Amniotic epithelial cell (primary cell): ENCODE data around the gene CDRT15.
A peak's percentile ranks its signal among the peaks of the same experiment; 100 is the strongest.
"Not testable (repeated sequence)": the region's sequence is repeated elsewhere in the genome, so short reads cannot be mapped to it uniquely, and the experiment has no call there.

ENCODE experiments used
- DNase-seq: peaks from one replicate; pipeline ENCODE4 v3.0.0-alpha.2; 2010; ENCODE audit warnings: low read depth

CDRT15 gene

GRCh38 chr17:14236762-14237161, at the start of gene CDRT15:
Gene CDRT15, minus strand, starts transcription at chr17:14236862. Its CDS starts 29 bp downstream, at chr17:14236833.
- not testable (repeated sequence) for DNase-seq

DNA sequence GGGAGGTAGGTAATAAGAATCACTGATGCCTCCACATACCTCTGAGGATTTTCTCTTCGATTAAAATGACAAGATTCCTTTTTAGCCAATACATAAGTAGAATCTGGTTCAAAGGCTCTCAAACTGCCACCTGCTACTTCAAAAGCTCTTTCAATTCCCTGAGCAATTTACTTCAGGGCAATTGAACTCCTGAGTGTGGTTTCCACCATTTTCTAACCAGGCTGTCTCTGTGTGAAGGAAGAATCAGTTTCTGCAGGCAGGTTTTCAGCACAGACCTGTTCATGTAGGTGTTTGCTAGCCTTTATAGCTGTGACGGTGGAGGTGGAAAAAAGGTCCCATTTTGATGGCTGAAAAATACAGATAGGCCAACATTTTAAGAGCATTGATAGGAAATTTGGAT, 46.1 kb upstream of the CDRT15 start:
- no peak for DNase-seq

DNA sequence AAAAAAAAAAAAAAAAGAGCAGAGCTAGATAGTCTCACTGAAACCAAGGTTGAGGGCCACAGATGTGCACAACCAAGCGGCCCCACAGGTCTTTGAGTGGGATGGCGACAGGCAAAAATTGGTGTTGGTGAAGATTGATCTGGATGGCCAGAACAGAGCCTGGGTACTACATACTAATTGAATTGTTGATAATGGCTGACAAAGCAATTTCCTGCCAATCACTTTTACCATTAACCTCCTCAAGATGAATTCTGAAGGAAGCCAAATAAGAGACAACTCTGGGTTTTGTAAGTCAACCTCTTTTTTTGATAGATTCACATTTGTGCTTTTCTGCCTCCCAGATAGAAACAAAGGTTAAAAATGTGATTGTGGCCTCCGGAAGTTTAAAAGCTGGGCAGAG, 44.9 kb upstream of the CDRT15 start:
- no peak for DNase-seq

DNA sequence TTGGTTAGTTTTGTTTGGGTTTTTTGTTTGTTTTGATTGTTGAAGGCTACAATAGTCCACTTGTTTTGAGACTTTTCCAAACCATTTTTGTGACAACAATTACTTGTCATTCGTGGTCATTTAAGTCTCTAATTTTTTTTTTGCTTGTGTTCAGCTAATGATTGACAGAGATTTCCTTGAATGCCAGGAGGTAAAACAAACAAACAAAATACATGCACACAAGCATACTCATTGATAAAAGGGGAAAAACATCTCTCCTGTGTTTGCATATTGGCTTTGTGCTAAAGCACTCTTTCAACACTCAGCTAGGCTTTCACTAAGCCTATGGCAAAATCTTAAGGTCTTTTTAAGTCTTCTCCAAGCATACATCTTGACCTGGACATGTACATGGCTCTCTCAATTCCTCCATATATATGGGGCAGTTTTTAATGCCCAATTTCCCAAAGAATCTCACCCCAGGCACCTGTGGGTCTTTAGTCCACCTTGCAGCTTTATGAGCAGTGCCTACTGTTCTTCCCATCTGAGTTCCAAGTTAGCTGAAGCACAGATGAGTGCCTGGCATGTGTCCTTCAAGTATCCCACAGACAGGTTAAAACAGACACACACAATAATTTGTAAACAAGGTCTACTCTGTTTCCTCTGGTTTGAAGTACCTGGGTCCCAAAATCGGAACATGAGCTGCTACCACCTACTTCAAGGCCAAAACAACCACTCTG, 40.0 kb upstream of the CDRT15 start:
- no peak for DNase-seq

GRCh38 chr17:14270508-14270907, 33.8 kb upstream of the CDRT15 start:
- no peak for DNase-seq

- no peak for DNase-seq
Observed at GRCh38 chr17:14269473-14269872, 32.8 kb upstream of the CDRT15 start.

- DNase-seq = no peak
Observed at GRCh38 chr17:14268264-14268663, 31.6 kb upstream of the CDRT15 start.

GRCh38 chr17:14261406-14261805, 24.7 kb upstream of the CDRT15 start:
- DNase-seq = no peak

DNA sequence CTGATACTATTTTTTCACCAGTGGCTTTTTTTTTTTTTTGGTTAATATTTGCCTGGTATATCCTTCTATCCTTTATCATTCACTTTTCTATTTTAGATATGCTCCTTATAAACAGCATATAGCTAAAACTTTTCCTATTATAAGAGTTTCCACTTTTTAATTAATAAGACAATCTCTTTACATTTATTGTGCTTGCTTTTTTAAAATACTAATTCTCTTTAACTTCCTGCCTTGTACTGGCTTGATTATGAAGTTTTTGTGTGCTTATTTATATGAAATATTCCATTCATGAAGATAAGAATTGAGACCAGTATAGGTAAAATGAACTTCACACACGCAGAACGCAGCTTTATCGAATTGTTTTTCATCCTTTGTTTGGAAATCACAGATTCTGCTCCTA, 9.0 kb upstream of the CDRT15 start:
- no peak for DNase-seq

- DNase-seq = no peak
Observed at GRCh38 chr17:14245002-14245401, 8.3 kb upstream of the CDRT15 start.

GRCh38 chr17:14239271-14239670, 2.6 kb upstream of the CDRT15 start:
- not testable (repeated sequence) for DNase-seq

- DNase-seq = not testable (repeated sequence)
Observed at GRCh38 chr17:14236032-14236431, 630 bp downstream of the CDRT15 start.

GRCh38 chr17:14235047-14235446, 1.6 kb downstream of the CDRT15 start:
- DNase-seq = not testable (repeated sequence)

DNA sequence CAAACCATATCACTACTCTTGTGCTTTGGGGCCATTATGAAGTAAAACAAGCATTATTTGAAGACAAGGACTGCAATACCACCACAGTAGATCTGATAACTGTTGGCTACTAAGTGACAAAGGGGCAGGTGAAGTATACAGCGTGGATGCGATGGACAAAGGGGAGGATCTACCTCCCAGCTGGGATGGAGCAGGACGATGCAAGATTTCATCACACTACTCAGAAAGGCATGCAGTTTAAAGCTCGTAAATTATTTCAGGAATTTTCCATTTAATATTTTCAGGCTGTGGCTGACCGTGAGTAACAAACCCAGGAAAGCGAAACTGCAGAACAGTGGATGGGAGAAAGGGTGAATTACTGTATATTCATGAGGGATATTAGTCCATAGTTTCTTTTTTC, 5.5 kb downstream of the CDRT15 start:
- peak; percentile 41 for DNase-seq

DNA sequence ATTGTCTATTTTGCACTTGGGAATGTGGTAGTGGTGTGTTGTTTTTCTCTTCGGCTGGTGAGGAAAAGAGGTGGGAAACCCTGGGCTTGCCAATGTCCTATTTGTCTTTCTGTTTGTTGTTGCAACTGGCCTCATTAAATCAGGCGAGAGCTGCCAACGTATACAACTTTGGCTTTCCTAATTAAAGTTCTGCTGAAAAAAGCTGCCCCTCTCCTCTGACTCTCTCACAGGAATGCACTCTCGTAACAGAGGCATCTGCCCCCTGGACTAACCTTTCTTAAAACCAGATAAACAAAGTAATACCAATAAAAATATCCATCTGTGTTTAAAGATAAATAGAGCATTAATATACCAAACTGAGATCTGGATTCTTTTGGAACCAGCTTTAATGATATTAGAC, 7.8 kb downstream of the CDRT15 start:
- no peak for DNase-seq

DNA sequence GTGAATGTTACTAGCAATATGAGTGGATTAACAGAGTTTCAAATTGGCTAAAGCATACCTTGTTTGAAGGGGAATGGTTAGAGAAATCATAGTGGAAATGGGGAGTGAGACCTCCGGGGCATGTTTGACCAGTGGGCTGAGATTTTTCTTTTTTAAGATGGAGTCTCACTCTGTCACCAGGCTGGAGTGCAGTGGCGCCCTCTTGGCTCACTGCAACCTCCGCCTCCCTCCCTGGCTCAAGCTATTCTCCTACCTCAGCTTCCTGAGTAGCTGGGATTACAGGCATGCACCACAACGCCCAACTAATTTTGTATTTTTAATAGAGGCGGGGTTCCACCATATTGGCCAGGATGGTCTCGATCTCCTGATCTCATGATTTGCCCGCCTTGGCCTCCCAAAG, 9.6 kb downstream of the CDRT15 start:
- DNase-seq = no peak

DNA sequence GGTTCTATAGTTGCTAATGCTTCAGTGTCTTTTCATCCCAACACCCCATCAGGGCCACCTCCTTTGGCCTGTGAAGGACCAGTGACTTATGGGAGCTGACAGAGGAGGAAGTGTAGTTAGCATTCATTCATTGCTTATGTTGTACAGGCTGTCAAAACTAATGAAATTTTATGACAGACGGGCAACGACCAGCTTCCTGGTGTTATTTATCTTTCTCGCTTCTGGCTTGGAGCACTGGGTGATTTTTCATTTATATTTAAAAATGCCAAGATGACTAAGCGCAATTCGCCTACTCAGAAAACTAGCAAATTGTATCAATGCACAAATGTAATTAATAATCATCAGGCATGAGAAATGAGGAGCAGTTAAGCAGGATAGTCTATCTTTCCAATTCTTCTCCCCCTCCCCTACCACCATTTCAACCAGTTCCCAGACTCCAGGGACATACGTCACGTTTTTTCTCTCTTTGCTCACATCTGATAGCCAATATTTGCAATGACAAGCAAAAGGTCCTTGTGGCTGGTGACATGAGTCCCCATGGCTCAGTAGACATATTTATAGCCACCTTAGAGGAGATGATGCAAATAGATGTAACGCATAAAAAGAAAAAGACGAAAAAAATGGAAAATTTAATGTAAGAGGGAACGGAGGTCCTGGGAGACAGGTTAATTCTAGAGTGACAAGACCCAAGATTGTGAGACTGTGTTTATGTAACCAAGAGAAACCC, 11.2 kb downstream of the CDRT15 start:
- DNase-seq = no peak

- DNase-seq = no peak
Observed at GRCh38 chr17:14222611-14223010, 14.1 kb downstream of the CDRT15 start.

DNA sequence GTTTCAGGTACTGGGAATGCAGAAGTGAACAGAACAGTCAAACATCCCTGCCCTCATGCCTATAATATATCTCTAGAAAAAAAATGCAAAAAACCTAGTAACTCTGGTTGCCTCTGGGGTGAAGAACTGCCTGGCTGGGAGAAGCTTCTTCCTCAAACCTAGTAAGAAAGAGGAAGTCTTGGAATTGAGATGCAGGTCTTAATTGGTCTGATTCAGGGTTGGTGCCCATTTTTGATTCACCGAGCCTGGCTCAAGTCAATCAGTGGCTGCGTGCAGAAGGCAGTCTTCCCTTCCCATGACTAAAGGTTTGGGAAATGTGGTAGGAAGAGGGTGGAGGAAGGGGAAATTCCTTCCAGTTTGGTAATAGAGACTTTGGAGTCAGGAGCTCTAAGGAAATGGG, 22.4 kb downstream of the CDRT15 start:
- no peak for DNase-seq

- no peak for DNase-seq
Observed at GRCh38 chr17:14212401-14212800, 24.3 kb downstream of the CDRT15 start.

GRCh38 chr17:14211801-14212200, 24.9 kb downstream of the CDRT15 start:
- no peak for DNase-seq

DNA sequence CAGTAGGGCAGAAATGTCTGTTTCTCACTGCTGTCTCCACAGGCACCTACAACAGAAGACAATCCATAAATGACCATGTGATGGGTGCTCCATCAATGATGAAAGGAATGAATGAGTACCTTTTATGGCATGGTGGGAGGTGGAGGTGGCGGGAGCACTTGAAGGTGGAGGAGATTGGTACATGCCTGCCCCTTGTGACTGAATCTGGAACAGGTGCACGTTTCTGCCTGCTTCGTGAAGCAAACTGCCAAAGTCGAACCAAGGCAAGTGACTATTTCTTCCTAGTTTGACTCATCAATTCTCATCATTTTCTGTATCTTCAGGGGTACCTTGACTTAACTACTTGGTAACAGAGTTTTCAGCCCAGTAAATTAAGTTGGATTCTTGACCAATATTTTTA, 25.4 kb downstream of the CDRT15 start:
- no peak for DNase-seq

DNA sequence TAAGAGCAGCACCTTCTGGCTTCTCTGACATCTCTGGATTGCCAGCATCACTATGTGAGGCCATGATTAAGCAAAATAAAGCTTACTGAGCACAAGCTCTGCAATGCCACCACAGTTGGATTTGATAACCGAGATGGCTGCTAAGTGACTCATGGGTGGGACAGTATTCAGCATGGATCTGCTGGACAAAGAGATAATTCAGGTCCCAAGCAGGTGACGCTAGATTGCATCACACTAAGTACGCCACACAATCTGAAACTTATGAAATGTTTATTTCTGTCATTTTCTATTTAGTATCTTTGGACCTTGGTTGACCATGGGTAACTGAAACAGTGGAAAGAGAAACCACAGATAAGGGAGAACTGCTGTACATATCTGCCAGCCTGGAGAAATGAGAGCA, 27.4 kb downstream of the CDRT15 start:
- peak; percentile 14 for DNase-seq

DNA sequence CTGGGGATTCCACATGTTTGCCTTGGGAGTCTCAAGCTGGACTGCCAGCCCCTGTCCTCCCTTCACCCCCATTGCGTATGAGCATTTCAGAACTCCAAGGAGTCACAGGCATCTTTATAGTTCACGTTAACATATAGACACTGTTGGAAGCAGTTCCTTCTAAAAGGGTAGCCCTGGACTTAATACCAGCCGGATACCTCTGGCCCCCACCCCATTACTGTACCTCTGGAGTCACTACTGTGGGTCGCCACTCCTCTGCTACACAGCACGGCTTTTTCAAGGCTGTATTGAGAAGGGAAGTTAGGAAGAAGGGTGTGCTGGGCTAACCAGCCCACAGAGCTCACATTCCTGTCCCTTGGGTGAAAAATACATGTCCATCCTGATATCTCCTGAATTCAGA, 28.9 kb downstream of the CDRT15 start:
- no peak for DNase-seq
